ENCODE data around the gene GOLGB1.

The GOLGB1 gene

GRCh38 chr3:121651684-121652083 lies 97.9 kb downstream of the GOLGB1 start:
- Mint-ChIP-seq H3K36me3 (peaks cover 43 to 45% of the 10 kb centered on the region in 2 donors), H3K4me3 (no peak overlapping the region), H3K9me3 (no peaks in the 10 kb centered on the region), H3K27me3 (no peaks in the 10 kb centered on the region), H3K27ac (no peak overlapping the region), H3K4me1 (peaks cover 13 to 41% of the 10 kb centered on the region in 2 donors)
- ATAC-seq (replicated peaks) (no peak), DNase-seq (no peak)

GRCh38 chr3:121649645-121650044 lies 99.9 kb downstream of the GOLGB1 start:
- Mint-ChIP-seq H3K4me1 (peaks cover 6 to 27% of the 10 kb centered on the region in 2 donors), H3K36me3 (peaks cover 34 to 38% of the 10 kb centered on the region in 2 donors), H3K4me3 (no peak overlapping the region), H3K9me3 (no peaks in the 10 kb centered on the region), H3K27me3 (no peaks in the 10 kb centered on the region), H3K27ac (no peak overlapping the region)
- DNase-seq (no peak), ATAC-seq (replicated peaks) (no peak)

GRCh38 chr3:121648219-121648958 lies 101.2 kb downstream of the GOLGB1 start:
- Mint-ChIP-seq H3K27me3 (no peaks in the 10 kb centered on the region), H3K4me1 (peaks cover 3 to 20% of the 10 kb centered on the region in 2 donors), H3K9me3 (no peaks in the 10 kb centered on the region), H3K27ac (no peak overlapping the region), H3K36me3 (peaks cover 33 to 34% of the 10 kb centered on the region in 2 donors), H3K4me3 (no peak overlapping the region)
- DNase-seq, result no peak
- ATAC-seq (replicated peaks), result no peak

GRCh38 chr3:121645054-121645453 lies 104.5 kb downstream of the GOLGB1 start:
- Mint-ChIP-seq H3K9me3 (no peaks in the 10 kb centered on the region), H3K27me3 (no peaks in the 10 kb centered on the region), H3K36me3 (peaks cover 24 to 39% of the 10 kb centered on the region in 2 donors), H3K4me3 (no peak overlapping the region), H3K4me1 (peaks cover 0 to 7% of the 10 kb centered on the region in 2 donors), H3K27ac (no peak overlapping the region)
- no peak for DNase-seq
- no peak for ATAC-seq (replicated peaks)

GRCh38 chr3:121642601-121643314 lies 106.8 kb downstream of the GOLGB1 start:
- Mint-ChIP-seq H3K9me3 (no peaks in the 10 kb centered on the region), H3K36me3 (peaks cover 41 to 57% of the 10 kb centered on the region in 2 donors), H3K4me3 (no peak overlapping the region), H3K27ac (peak overlapping the region; percentile 20), H3K4me1 (peaks cover 8 to 20% of the 10 kb centered on the region in 2 donors), H3K27me3 (no peaks in the 10 kb centered on the region)
- DNase-seq (no peak), ATAC-seq (replicated peaks) (no peak)

GRCh38 chr3:121641127-121641526 lies 108.4 kb downstream of the GOLGB1 start:
- ATAC-seq (replicated peaks) (no peak), DNase-seq (no peak)
- no peak overlapping the region for H3K4me3 Mint-ChIP-seq
- no peaks in the 10 kb centered on the region for H3K9me3 Mint-ChIP-seq
- H3K27ac Mint-ChIP-seq, result peak overlapping the region; percentile 17
- no peaks in the 10 kb centered on the region for H3K27me3 Mint-ChIP-seq
- peaks cover 48 to 66% of the 10 kb centered on the region in 2 donors for H3K36me3 Mint-ChIP-seq
- peaks cover 18 to 24% of the 10 kb centered on the region in 2 donors for H3K4me1 Mint-ChIP-seq

GRCh38 chr3:121637922-121638321 lies 111.6 kb downstream of the GOLGB1 start:
- DNase-seq (no peak), ATAC-seq (replicated peaks) (peak; percentile 62 to 89)
- Mint-ChIP-seq H3K9me3 (no peaks in the 10 kb centered on the region), H3K4me3 (no peak overlapping the region), H3K36me3 (peaks cover 62 to 81% of the 10 kb centered on the region in 2 donors), H3K4me1 (peaks cover 21 to 24% of the 10 kb centered on the region in 2 donors), H3K27ac (peak overlapping the region; percentile 88), H3K27me3 (no peaks in the 10 kb centered on the region)

GRCh38 chr3:121630355-121630754 lies 119.2 kb downstream of the GOLGB1 start:
- DNase-seq, result no peak
- Mint-ChIP-seq H3K4me3 (no peak overlapping the region), H3K36me3 (peaks cover 59 to 71% of the 10 kb centered on the region in 2 donors), H3K27ac (peak overlapping the region; percentile 85), H3K4me1 (peaks cover 13 to 14% of the 10 kb centered on the region in 2 donors), H3K27me3 (no peaks in the 10 kb centered on the region), H3K9me3 (peaks cover 0 to 5% of the 10 kb centered on the region in 2 donors)
- ATAC-seq (replicated peaks), result peak; percentile 27 to 31

- no peak overlapping the region for H3K27ac Mint-ChIP-seq
- H3K9me3 Mint-ChIP-seq, result peaks cover 0 to 5% of the 10 kb centered on the region in 2 donors
- ATAC-seq (replicated peaks) (peak in 1 of 2 donors; percentile 12), DNase-seq (no peak)
- no peak overlapping the region for H3K4me3 Mint-ChIP-seq
- peaks cover 12 to 13% of the 10 kb centered on the region in 2 donors for H3K4me1 Mint-ChIP-seq
- H3K27me3 Mint-ChIP-seq, result no peaks in the 10 kb centered on the region
- H3K36me3 Mint-ChIP-seq, result peaks cover 53 to 63% of the 10 kb centered on the region in 2 donors
Observed at GRCh38 chr3:121629601-121630000, 119.9 kb downstream of the GOLGB1 start.

GRCh38 chr3:121627622-121628021 lies 121.9 kb downstream of the GOLGB1 start:
- peaks cover 13 to 16% of the 10 kb centered on the region in 2 donors for H3K4me1 Mint-ChIP-seq
- H3K9me3 Mint-ChIP-seq, result peaks cover 0 to 5% of the 10 kb centered on the region in 2 donors
- ATAC-seq (replicated peaks) (no peak), DNase-seq (no peak)
- H3K36me3 Mint-ChIP-seq, result peaks cover 40 to 46% of the 10 kb centered on the region in 2 donors
- H3K27me3 Mint-ChIP-seq, result no peaks in the 10 kb centered on the region
- no peak overlapping the region for H3K27ac Mint-ChIP-seq
- no peak overlapping the region for H3K4me3 Mint-ChIP-seq

GRCh38 chr3:121627211-121627610 lies 122.3 kb downstream of the GOLGB1 start:
- Mint-ChIP-seq H3K4me1 (peaks cover 13 to 14% of the 10 kb centered on the region in 2 donors), H3K36me3 (peaks cover 36 to 42% of the 10 kb centered on the region in 2 donors), H3K27me3 (peaks cover 0 to 3% of the 10 kb centered on the region in 2 donors), H3K27ac (no peak overlapping the region), H3K4me3 (no peak overlapping the region), H3K9me3 (peaks cover 0 to 4% of the 10 kb centered on the region in 2 donors)
- ATAC-seq (replicated peaks) (no peak), DNase-seq (no peak)

- Mint-ChIP-seq H3K27ac (no peak overlapping the region), H3K36me3 (peaks cover 30 to 35% of the 10 kb centered on the region in 2 donors), H3K27me3 (peaks cover 5 to 10% of the 10 kb centered on the region in 2 donors), H3K4me1 (peaks cover 10 to 11% of the 10 kb centered on the region in 2 donors), H3K9me3 (peaks cover 0 to 3% of the 10 kb centered on the region in 2 donors), H3K4me3 (no peak overlapping the region)
- ATAC-seq (replicated peaks) (no peak), DNase-seq (no peak)
Observed at GRCh38 chr3:121626495-121626894, 123.0 kb downstream of the GOLGB1 start.

GRCh38 chr3:121624147-121624899 lies 125.2 kb downstream of the GOLGB1 start:
- H3K4me3 Mint-ChIP-seq, result no peak overlapping the region
- H3K27ac Mint-ChIP-seq, result no peak overlapping the region
- no peak for DNase-seq
- peaks cover 7 to 11% of the 10 kb centered on the region in 2 donors for H3K27me3 Mint-ChIP-seq
- peaks cover 0 to 2% of the 10 kb centered on the region in 2 donors for H3K9me3 Mint-ChIP-seq
- H3K4me1 Mint-ChIP-seq, result peaks cover 0 to 4% of the 10 kb centered on the region in 2 donors
- peaks cover 12 to 13% of the 10 kb centered on the region in 2 donors for H3K36me3 Mint-ChIP-seq
- ATAC-seq (replicated peaks), result peak; percentile 21 to 33

- Mint-ChIP-seq H3K36me3 (no peaks in the 10 kb centered on the region), H3K9me3 (no peaks in the 10 kb centered on the region), H3K4me1 (peaks cover 0 to 4% of the 10 kb centered on the region in 2 donors), H3K4me3 (no peak overlapping the region), H3K27me3 (peaks cover 7 to 11% of the 10 kb centered on the region in 2 donors), H3K27ac (no peak overlapping the region)
- DNase-seq (no peak), ATAC-seq (replicated peaks) (no peak)
Observed at GRCh38 chr3:121621491-121621890, 128.1 kb downstream of the GOLGB1 start.
